B cell (primary cell): Measurements from ENCODE around the gene TBX20. TPM values are rescaled to one million over a fixed set of nuclear protein-coding genes. Genes with fewer than 3 reads are reported as not detected.
"Not testable (repeated sequence)": the region's sequence is repeated elsewhere in the genome, so short reads cannot be mapped to it uniquely, and the experiment has no call there.

Source experiments
- ATAC-seq: fragments of 200-7000 bp; cut with Tn5 transposase; one replicate; pipeline ENCODE4 v1.10.0; 2021; ENCODE audit warnings: low read depth, mild to moderate bottlenecking, moderate number of reproducible peaks, moderate library complexity
- CTCF ChIA-PET: fragments of 350-600 bp; sonication (Branson Sonifier 250); formaldehyde crosslinking; loops from one replicate; lab custom pipeline; 2021; ENCODE audit warnings: antibody characterized with exemption, inconsistent platforms; lab: Charles Lee
- POLR2A ChIA-PET: fragments of 350-600 bp; sonication (Branson Sonifier 250); formaldehyde crosslinking; loops from one replicate; lab custom pipeline; 2021; ENCODE audit warnings: antibody characterized with exemption; lab: Charles Lee
- DNase-seq: peaks from one replicate; pipeline ENCODE4 v3.0.0; 2013
- H2AFZ ChIP-seq: 2 replicates; pipeline ENCODE4 v1.6.1; 2012; ENCODE audit warnings: mild to moderate bottlenecking, low read depth, low read length; ENCODE audit not compliant: insufficient read depth, poor library complexity, severe bottlenecking
- H3K27ac ChIP-seq, 2 donors: 1 replicate in 1 of 2; 2 replicates in 1 of 2; pipeline ENCODE4 v1.5.1; 2012 to 2013; ENCODE audit warnings: low read length in 2 of 2, mild to moderate bottlenecking in 2 of 2, moderate library complexity in 1 of 2
- H3K27me3 ChIP-seq, 4 experiments: fragments of 200-600 bp in 1 of 4; sonication (generic) in 1 of 4; replicated peaks in 1 of 4; 1 replicate in 2 of 4; 2 replicates in 2 of 4; pipeline versions ENCODE4 v1.6.1 to v1.7.0; 2013 to 2016; ENCODE audit warnings: low read length in 3 of 4, mild to moderate bottlenecking in 2 of 4, mixed read lengths in 1 of 4, moderate library complexity in 1 of 4; ENCODE audit not compliant: insufficient read depth in 4 of 4, control insufficient read depth in 3 of 4; ENCODE audit errors: control extremely low read depth in 1 of 4
- H3K36me3 ChIP-seq, 2 experiments: replicated peaks in 1 of 2; 1 replicate in 1 of 2; 2 replicates in 1 of 2; pipeline versions ENCODE4 v1.6.1 to v1.7.1; 2013; ENCODE audit warnings: low read length in 1 of 2; ENCODE audit not compliant: insufficient read depth in 2 of 2, control insufficient read depth in 1 of 2; ENCODE audit errors: control extremely low read depth in 1 of 2, extremely low read depth in 1 of 2
- H3K4me1 ChIP-seq, 2 donors: fragments of 200-600 bp in 1 of 2; sonication (generic) in 1 of 2; 1 replicate in 1 of 2; 2 replicates in 1 of 2; pipeline versions ENCODE4 v1.5.1 to v1.6.1; 2013 to 2017; ENCODE audit warnings: low read length in 2 of 2; ENCODE audit not compliant: control insufficient read depth in 2 of 2, insufficient read depth in 2 of 2
- H3K4me2 ChIP-seq: replicated peaks from 2 replicates; pipeline ENCODE3; 2012; ENCODE audit warnings: mild to moderate bottlenecking, low read depth, low read length; ENCODE audit not compliant: poor library complexity, severe bottlenecking
- H3K4me3 ChIP-seq, 5 experiments: fragments of 200-600 bp in 1 of 5; sonication (generic) in 1 of 5; 1 replicate in 3 of 5; 2 replicates in 2 of 5; pipeline versions ENCODE4 v1.5.1 to v1.7.0; 2011 to 2016; ENCODE audit warnings: low read length in 4 of 5, mild to moderate bottlenecking in 4 of 5, low read depth in 2 of 5, control low read depth in 1 of 5, moderate library complexity in 1 of 5; ENCODE audit not compliant: insufficient read depth in 1 of 5; ENCODE audit errors: control extremely low read depth in 1 of 5, extremely low read depth in 1 of 5
- H3K79me2 ChIP-seq: fragments of 200-600 bp; sonication (generic); one replicate; pipeline ENCODE4 v1.6.0; 2016; ENCODE audit warnings: low read length; ENCODE audit not compliant: control insufficient read depth, insufficient read depth
- H3K9ac ChIP-seq: fragments of 200-600 bp; sonication (generic); 2 replicates; pipeline ENCODE4 v1.6.1; 2017; ENCODE audit warnings: mild to moderate bottlenecking, low read length, moderate library complexity
- H3K9me3 ChIP-seq, 3 donors: one replicate each; pipeline versions ENCODE4 v1.6.1 to v1.7.1; 2013; ENCODE audit warnings: low read length in 2 of 3; ENCODE audit not compliant: control insufficient read depth in 2 of 3, insufficient read depth in 1 of 3; ENCODE audit errors: control extremely low read depth in 1 of 3
- H4K20me1 ChIP-seq: 2 replicates; pipeline ENCODE4 v1.6.0; 2012; ENCODE audit warnings: mild to moderate bottlenecking, low read length; ENCODE audit not compliant: insufficient read depth, control insufficient read depth, poor library complexity, severe bottlenecking
- H3K27ac Mint-ChIP-seq: one replicate; pipeline ENCODE4 v1.8.0; 2021; ENCODE audit warnings: mixed read lengths
- H3K27me3 Mint-ChIP-seq: one replicate; pipeline ENCODE4 v1.8.0; 2021; ENCODE audit warnings: mixed read lengths
- H3K4me1 Mint-ChIP-seq: one replicate; pipeline ENCODE4 v1.8.0; 2021; ENCODE audit warnings: mixed read lengths
- H3K4me3 Mint-ChIP-seq: one replicate; pipeline ENCODE4 v1.8.0; 2021; ENCODE audit warnings: mixed read lengths
- H3K9me3 Mint-ChIP-seq: one replicate; pipeline ENCODE4 v1.8.0; 2022; ENCODE audit warnings: mixed read lengths; ENCODE audit not compliant: insufficient read depth
- WGBS: methylation state at CpG from one replicate; pipeline ENCODE4 v1.1.5; 2013; ENCODE audit warnings: missing lambda C conversion rate; ENCODE audit not compliant: insufficient coverage; 5-methylcytosine and 5-hydroxymethylcytosine counted together
- intact Hi-C: fragments of 100-400 bp; cut with micrococcal nuclease; formaldehyde crosslinking; loops from one replicate; pipeline ENCODE4 v1.10.0; 2022
- polyA plus RNA-seq: library from polyadenylated mRNA; depleted of rRNA; stranded (reverse); fragments of >200 nt; gene quantifications from 2 replicates; pipeline ENCODE4 v1.2.3, GENCODE V29; 2012
- total RNA-seq, 2 donors: library from RNA; stranded (reverse); fragments of 120-200 nt in 1 of 2; gene quantifications; 1 replicate in 1 of 2; 2 replicates in 1 of 2; pipeline versions ENCODE4 v1.2.3 to v1.2.4, GENCODE V29; 2013 to 2022

TBX20 gene
- total and polyA plus RNA-seq, 2 donors (not counting 1 experiment from before 2014, with no cell fraction given): 0.25 TPM; not detected in 1

DNA sequence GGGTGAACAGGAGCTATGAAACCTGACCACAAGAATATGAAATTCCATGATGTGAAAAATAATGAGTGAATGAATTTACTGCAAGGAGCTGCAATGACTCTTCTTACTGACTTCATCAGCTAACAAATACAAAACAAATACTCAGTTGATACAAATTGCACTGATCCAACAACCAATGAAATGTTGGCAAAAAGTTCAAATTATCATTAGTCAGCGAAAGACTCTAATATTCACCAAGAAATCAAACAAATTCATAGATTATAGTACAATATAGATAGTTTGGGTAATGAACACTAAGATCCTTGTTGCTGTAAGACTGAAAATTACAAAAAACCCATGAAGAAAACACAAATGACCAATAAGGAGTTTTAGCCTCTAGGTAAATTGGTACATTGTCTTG, 49.0 kb downstream of the TBX20 start:
- WGBS: no CpG with 5 or more reads among the region's 1 CpG
- DNase-seq, ATAC-seq, H3K27ac ChIP-seq, intact Hi-C loops, CTCF ChIA-PET, POLR2A ChIA-PET, H3K9ac ChIP-seq, H3K27me3 Mint-ChIP-seq, H3K4me3 Mint-ChIP-seq, H3K4me1 ChIP-seq, H2AFZ ChIP-seq, H3K4me2 ChIP-seq, H3K9me3 ChIP-seq, H3K79me2 ChIP-seq, H3K4me3 ChIP-seq, H3K27ac Mint-ChIP-seq, H4K20me1 ChIP-seq, H3K9me3 Mint-ChIP-seq, H3K36me3 ChIP-seq, H3K4me1 Mint-ChIP-seq, H3K27me3 ChIP-seq: not testable (repeated sequence)

DNA sequence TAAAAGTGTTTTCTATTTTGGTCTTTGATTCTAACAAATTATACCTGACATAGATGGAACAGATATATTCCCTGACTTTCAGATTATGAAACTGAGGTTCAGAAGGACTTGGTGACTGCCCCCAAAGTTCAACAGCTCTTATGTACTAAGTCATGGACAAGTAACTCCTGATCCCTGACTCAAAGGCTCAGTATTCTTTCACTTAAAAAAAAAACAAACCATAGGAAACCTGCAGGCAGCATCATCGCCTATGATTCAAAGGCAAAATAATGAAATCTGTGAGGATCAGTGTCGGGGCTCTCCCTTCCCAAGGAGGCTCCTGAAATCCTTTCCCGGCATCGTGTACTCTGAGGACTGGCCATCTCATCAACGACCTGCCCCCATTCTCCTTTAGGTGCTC, 49.9 kb downstream of the TBX20 start:
- intact Hi-C loops, POLR2A ChIA-PET, H4K20me1 ChIP-seq, H3K9me3 ChIP-seq, H3K79me2 ChIP-seq, CTCF ChIA-PET, H3K4me3 ChIP-seq, H3K4me3 Mint-ChIP-seq, H3K9ac ChIP-seq, H3K27me3 ChIP-seq, H3K27ac ChIP-seq, DNase-seq, H3K4me1 Mint-ChIP-seq, H3K4me1 ChIP-seq, H3K27me3 Mint-ChIP-seq, H3K36me3 ChIP-seq, H3K9me3 Mint-ChIP-seq, H2AFZ ChIP-seq, H3K27ac Mint-ChIP-seq, ATAC-seq, H3K4me2 ChIP-seq: not testable (repeated sequence)
- WGBS: no CpG with 5 or more reads among the region's 5 CpGs

GRCh38 chr7:35202353-35202752, 51.5 kb downstream of the TBX20 start:
- H3K9me3 Mint-ChIP-seq, H3K9me3 ChIP-seq, intact Hi-C loops, H3K27me3 ChIP-seq, H3K4me3 ChIP-seq, ATAC-seq, H3K27ac Mint-ChIP-seq, H3K4me3 Mint-ChIP-seq, H3K27me3 Mint-ChIP-seq, H3K4me1 ChIP-seq, DNase-seq, H2AFZ ChIP-seq, POLR2A ChIA-PET, H3K79me2 ChIP-seq, H3K4me2 ChIP-seq, H3K36me3 ChIP-seq, H3K27ac ChIP-seq, H4K20me1 ChIP-seq, H3K9ac ChIP-seq, H3K4me1 Mint-ChIP-seq, CTCF ChIA-PET: not testable (repeated sequence)
- WGBS: 100% methylated on average over 1 of the region's 6 CpGs

DNA sequence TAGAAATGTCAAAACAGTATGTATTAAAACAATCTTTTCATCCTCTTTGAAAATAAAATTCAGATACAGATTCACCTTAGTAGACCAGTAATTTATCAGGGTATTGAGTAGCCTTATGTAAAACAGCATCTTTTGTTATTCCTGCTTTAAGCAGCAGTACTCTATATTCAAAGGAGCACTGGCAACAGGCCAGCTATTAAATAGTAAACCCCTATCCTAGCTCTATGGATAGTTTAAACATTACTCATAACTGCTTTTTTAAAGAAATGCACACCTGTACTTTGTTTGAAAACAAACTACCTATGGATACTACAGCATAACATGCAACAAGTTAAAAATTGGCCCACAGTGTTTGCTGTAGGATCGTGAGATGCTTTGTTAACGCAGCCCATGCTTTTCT, 53.7 kb downstream of the TBX20 start:
- peaks cover 13% of the 10 kb centered on the region for H3K27me3 Mint-ChIP-seq
- H2AFZ ChIP-seq, H3K4me1 ChIP-seq, intact Hi-C loops, H3K79me2 ChIP-seq, H3K9me3 ChIP-seq, H3K4me3 ChIP-seq, ATAC-seq, H4K20me1 ChIP-seq, DNase-seq, H3K9ac ChIP-seq, H3K27ac Mint-ChIP-seq, CTCF ChIA-PET, H3K4me3 Mint-ChIP-seq, POLR2A ChIA-PET, H3K27me3 ChIP-seq, H3K27ac ChIP-seq, H3K9me3 Mint-ChIP-seq, H3K4me1 Mint-ChIP-seq, H3K4me2 ChIP-seq, H3K36me3 ChIP-seq: not testable (repeated sequence)
- WGBS: no CpG with 5 or more reads among the region's 2 CpGs
